Bronchial epithelial cell (primary cell): Measurements from ENCODE around the gene CCN2. TPM values are rescaled to one million over a fixed set of nuclear protein-coding genes. Genes with fewer than 3 reads are reported as not detected.

Source experiments
- DNase-seq: peaks from one replicate; pipeline ENCODE4 v3.0.0-alpha.2; 2010; ENCODE audit warnings: low read depth
- FAIRE-seq: peaks from 2 replicates; lab custom pipeline; 2011; peaks lifted over from hg19 to GRCh38; lab: Jason Lieb, UNC
- H3K27me3 ChIP-seq: 2 replicates; pipeline ENCODE4 v1.5.1; 2011; ENCODE audit warnings: low read length; ENCODE audit not compliant: control insufficient read depth, insufficient read depth
- H3K36me3 ChIP-seq: 2 replicates; pipeline ENCODE4 v1.5.1; 2011; ENCODE audit warnings: low read length; ENCODE audit not compliant: control insufficient read depth, insufficient read depth
- H3K4me3 ChIP-seq: 2 replicates; pipeline ENCODE4 v1.5.1; 2011; ENCODE audit warnings: mild to moderate bottlenecking, low read depth, low read length, control low read depth
- CTCF ChIP-seq: IDR thresholded peaks from 2 replicates; pipeline ENCODE4 v1.5.1; 2011; ENCODE audit warnings: mild to moderate bottlenecking, moderate library complexity, low read length, control low read depth, inconsistent platforms; ENCODE audit not compliant: insufficient read depth, severe bottlenecking
- total RNA-seq: library from RNA; depleted of rRNA; stranded (reverse); fragments of >200 nt; gene quantifications from 2 replicates; pipeline ENCODE4 v1.2.1, GENCODE V29; 2014

CCN2 gene
- total RNA-seq, 1 donor from 2014 or later: 2.6 TPM

GRCh38 chr6:131945971-131946370 lies 5.2 kb downstream of the CCN2 start:
- Histone ChIP-seq H3K36me3 (peaks cover 2% of the 10 kb centered on the region), H3K4me3 (no peak overlapping the region), H3K27me3 (no peaks in the 10 kb centered on the region)
- TF ChIP-seq CTCF: no peak
- FAIRE-seq (no peak), DNase-seq (no peak)

GRCh38 chr6:131937703-131938631 lies 13.2 kb downstream of the CCN2 start:
- no peak for TF ChIP-seq CTCF
- DNase-seq (no peak), FAIRE-seq (no peak)
- H3K27me3 ChIP-seq: no peaks in the 10 kb centered on the region
- no peak overlapping the region for H3K4me3 ChIP-seq
- H3K36me3 ChIP-seq: no peaks in the 10 kb centered on the region

- no peak for DNase-seq
- no peak for TF ChIP-seq CTCF
- Histone ChIP-seq H3K36me3 (no peaks in the 10 kb centered on the region), H3K27me3 (no peaks in the 10 kb centered on the region), H3K4me3 (no peak overlapping the region)
- FAIRE-seq: no peak
These were observed 13.9 kb downstream of the CCN2 start for GRCh38 chr6:131937226-131937625.

DNA sequence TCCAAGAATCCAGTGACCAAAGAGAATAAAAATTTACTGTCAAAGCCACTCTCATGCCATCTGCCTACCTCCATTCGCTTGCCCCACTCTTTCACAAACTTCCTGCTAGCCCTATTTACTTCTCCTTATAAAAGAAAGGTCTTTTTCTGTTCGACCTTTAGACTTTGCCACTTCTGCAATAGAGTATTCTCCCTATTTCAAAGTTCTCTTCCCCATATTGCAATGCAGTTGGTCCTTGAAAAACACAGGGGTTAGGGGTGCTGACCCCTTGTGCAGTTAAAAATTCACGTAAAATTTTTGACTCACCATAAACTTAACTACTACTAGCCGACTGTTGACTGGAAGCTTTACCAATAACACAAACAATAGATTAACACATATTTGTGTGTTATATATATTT lies 15.0 kb downstream of the CCN2 start:
- Histone ChIP-seq H3K36me3 (no peaks in the 10 kb centered on the region), H3K27me3 (no peaks in the 10 kb centered on the region), H3K4me3 (no peak overlapping the region)
- FAIRE-seq (no peak), DNase-seq (no peak)
- TF ChIP-seq CTCF: no peak

DNA sequence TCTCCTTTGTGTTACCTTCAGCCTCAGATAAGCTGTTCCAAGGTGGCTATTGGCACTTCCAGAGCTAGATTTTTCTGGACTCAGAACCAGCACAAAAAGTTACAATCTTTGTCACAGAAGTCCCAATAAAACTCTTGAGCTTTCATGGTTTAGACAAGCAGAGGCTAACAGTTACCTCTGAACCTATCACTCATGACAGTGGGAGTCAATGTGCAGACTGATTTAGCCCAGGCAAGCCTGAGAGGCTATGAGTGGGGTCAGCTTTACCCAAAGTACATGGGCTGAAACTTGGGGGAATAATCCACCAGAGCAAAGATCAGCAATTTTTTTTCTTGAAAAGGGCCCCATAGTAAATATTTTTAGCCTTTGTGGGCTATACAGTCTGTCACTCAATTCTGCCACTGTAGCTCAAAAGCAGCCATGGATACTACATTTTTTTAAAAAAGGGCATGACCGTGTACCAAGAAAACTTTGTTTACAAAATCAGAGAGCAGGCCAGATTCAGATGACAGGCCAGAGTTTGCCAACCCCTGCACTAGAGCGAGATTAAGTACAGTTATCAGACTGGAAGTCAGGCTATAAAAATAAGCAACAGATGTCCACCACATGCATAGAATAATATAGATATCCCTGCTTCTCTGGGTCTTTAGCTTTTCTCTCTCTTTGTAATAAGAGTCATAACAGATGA lies 20.0 kb downstream of the CCN2 start:
- no peak overlapping the region for H3K4me3 ChIP-seq
- DNase-seq: no peak
- no peak for TF ChIP-seq CTCF
- no peaks in the 10 kb centered on the region for H3K27me3 ChIP-seq
- no peaks in the 10 kb centered on the region for H3K36me3 ChIP-seq
- no peak for FAIRE-seq
